Central memory CD8-positive, alpha-beta T cell (primary cell): ENCODE measurements around the gene CMSS1.

Source experiments
- ATAC-seq: fragments of 150-1000 bp; cut with Tn5 transposase; replicated peaks from 2 replicates; pipeline ENCODE4 v1.10.0; 2022; ENCODE audit warnings: mild to moderate bottlenecking, moderate FRiP score, moderate number of reproducible peaks; ENCODE audit not compliant: poor library complexity, severe bottlenecking; ENCODE audit errors: extremely low read depth
- DNase-seq, 2 donors: peaks; one replicate each; pipeline ENCODE4 v3.0.0; 2021; ENCODE audit warnings: low spot score in 2 of 2
- H3K27ac Mint-ChIP-seq: one replicate; pipeline ENCODE4 v1.8.0; 2022; ENCODE audit warnings: low read depth, mild to moderate bottlenecking, moderate library complexity, mixed read lengths
- H3K27me3 Mint-ChIP-seq: one replicate; pipeline ENCODE4 v1.8.0; 2022; ENCODE audit warnings: mixed read lengths
- H3K36me3 Mint-ChIP-seq: one replicate; pipeline ENCODE4 v1.8.0; 2022; ENCODE audit warnings: mild to moderate bottlenecking, moderate library complexity, mixed read lengths; ENCODE audit not compliant: insufficient read depth
- H3K4me1 Mint-ChIP-seq: one replicate; pipeline ENCODE4 v1.8.0; 2022; ENCODE audit warnings: mixed read lengths
- H3K4me3 Mint-ChIP-seq: one replicate; pipeline ENCODE4 v1.8.0; 2022; ENCODE audit warnings: mild to moderate bottlenecking, moderate library complexity, mixed read lengths
- H3K9me3 Mint-ChIP-seq: one replicate; pipeline ENCODE4 v1.8.0; 2022; ENCODE audit warnings: mixed read lengths

The CMSS1 gene

GRCh38 chr3:100185847-100186246 lies 368.2 kb downstream of the CMSS1 start:
- Mint-ChIP-seq H3K36me3 (no peaks in the 10 kb centered on the region), H3K4me3 (no peak overlapping the region)
- ATAC-seq = no peak

GRCh38 chr3:100189444-100189964 lies 371.8 kb downstream of the CMSS1 start:
- DNase-seq (no peak), ATAC-seq (no peak)
- peaks cover 21% of the 10 kb centered on the region for H3K27me3 Mint-ChIP-seq
- H3K4me1 Mint-ChIP-seq = no peaks in the 10 kb centered on the region
- H3K36me3 Mint-ChIP-seq = no peaks in the 10 kb centered on the region
- H3K27ac Mint-ChIP-seq = no peak overlapping the region
- no peak overlapping the region for H3K4me3 Mint-ChIP-seq
- no peaks in the 10 kb centered on the region for H3K9me3 Mint-ChIP-seq

More at GRCh38 chr3:100185847-100186246, 368.2 kb downstream of the CMSS1 start:
- Mint-ChIP-seq H3K27me3 (peaks cover 21% of the 10 kb centered on the region), H3K27ac (no peak overlapping the region), H3K9me3 (no peaks in the 10 kb centered on the region), H3K4me1 (no peaks in the 10 kb centered on the region)
- DNase-seq = no peak

- no peak for DNase-seq
These were observed 377.7 kb downstream of the CMSS1 start for GRCh38 chr3:100195375-100195774.

GRCh38 chr3:100197876-100198275 lies 380.2 kb downstream of the CMSS1 start:
- DNase-seq (no peak), ATAC-seq (no peak)
- no peaks in the 10 kb centered on the region for H3K27me3 Mint-ChIP-seq
- H3K27ac Mint-ChIP-seq = no peak overlapping the region
- H3K4me1 Mint-ChIP-seq = no peaks in the 10 kb centered on the region
- no peaks in the 10 kb centered on the region for H3K9me3 Mint-ChIP-seq
- H3K36me3 Mint-ChIP-seq = no peaks in the 10 kb centered on the region
- no peak overlapping the region for H3K4me3 Mint-ChIP-seq

More at GRCh38 chr3:100195375-100195774, 377.7 kb downstream of the CMSS1 start:
- ATAC-seq = no peak
- H3K27me3 Mint-ChIP-seq = no peaks in the 10 kb centered on the region
- H3K27ac Mint-ChIP-seq = no peak overlapping the region
- H3K4me1 Mint-ChIP-seq = no peaks in the 10 kb centered on the region
- no peaks in the 10 kb centered on the region for H3K9me3 Mint-ChIP-seq
- no peak overlapping the region for H3K4me3 Mint-ChIP-seq
- no peaks in the 10 kb centered on the region for H3K36me3 Mint-ChIP-seq

- no peak overlapping the region for H3K27ac Mint-ChIP-seq
- DNase-seq (no peak), ATAC-seq (no peak)
- no peaks in the 10 kb centered on the region for H3K4me1 Mint-ChIP-seq
- no peaks in the 10 kb centered on the region for H3K9me3 Mint-ChIP-seq
- H3K27me3 Mint-ChIP-seq = no peaks in the 10 kb centered on the region
- no peaks in the 10 kb centered on the region for H3K36me3 Mint-ChIP-seq
- no peak overlapping the region for H3K4me3 Mint-ChIP-seq
These were observed 381.1 kb downstream of the CMSS1 start for GRCh38 chr3:100198579-100199269.

- peaks cover 4% of the 10 kb centered on the region for H3K36me3 Mint-ChIP-seq
- no peak for ATAC-seq
- H3K4me1 Mint-ChIP-seq = peaks cover 7% of the 10 kb centered on the region
- H3K4me3 Mint-ChIP-seq = no peak overlapping the region
- no peak overlapping the region for H3K27ac Mint-ChIP-seq
- no peaks in the 10 kb centered on the region for H3K27me3 Mint-ChIP-seq
- no peaks in the 10 kb centered on the region for H3K9me3 Mint-ChIP-seq
- no peak for DNase-seq
These were observed 387.5 kb downstream of the CMSS1 start for GRCh38 chr3:100205171-100205570.

GRCh38 chr3:100206687-100207086 lies 389.0 kb downstream of the CMSS1 start:
- Mint-ChIP-seq H3K27me3 (no peaks in the 10 kb centered on the region), H3K4me3 (no peak overlapping the region), H3K4me1 (peaks cover 13% of the 10 kb centered on the region), H3K27ac (no peak overlapping the region), H3K9me3 (no peaks in the 10 kb centered on the region), H3K36me3 (peaks cover 4% of the 10 kb centered on the region)
- ATAC-seq (no peak), DNase-seq (no peak)

GRCh38 chr3:100207886-100208285 lies 390.2 kb downstream of the CMSS1 start:
- Mint-ChIP-seq H3K4me1 (peaks cover 13% of the 10 kb centered on the region), H3K36me3 (peaks cover 4% of the 10 kb centered on the region), H3K27me3 (no peaks in the 10 kb centered on the region), H3K4me3 (no peak overlapping the region), H3K27ac (no peak overlapping the region), H3K9me3 (no peaks in the 10 kb centered on the region)
- ATAC-seq (no peak), DNase-seq (no peak)

- Mint-ChIP-seq H3K4me1 (peaks cover 13% of the 10 kb centered on the region), H3K27ac (no peak overlapping the region), H3K9me3 (no peaks in the 10 kb centered on the region), H3K27me3 (no peaks in the 10 kb centered on the region), H3K36me3 (peaks cover 1% of the 10 kb centered on the region), H3K4me3 (no peak overlapping the region)
- no peak for ATAC-seq
- no peak for DNase-seq
These were observed 391.5 kb downstream of the CMSS1 start for GRCh38 chr3:100209169-100209568.

- Mint-ChIP-seq H3K27me3 (peaks cover 2% of the 10 kb centered on the region), H3K4me3 (peak overlapping the region; percentile 48), H3K9me3 (no peaks in the 10 kb centered on the region), H3K27ac (peak overlapping the region; percentile 61), H3K36me3 (peaks cover 1% of the 10 kb centered on the region), H3K4me1 (peaks cover 13% of the 10 kb centered on the region)
- peak; percentile 79 for ATAC-seq
- no peak for DNase-seq
These were observed 392.5 kb downstream of the CMSS1 start for GRCh38 chr3:100209948-100210771.

- peaks cover 8% of the 10 kb centered on the region for H3K27me3 Mint-ChIP-seq
- DNase-seq (no peak), ATAC-seq (peak; percentile 59)
- H3K4me1 Mint-ChIP-seq = peaks cover 13% of the 10 kb centered on the region
- H3K4me3 Mint-ChIP-seq = peak overlapping the region; percentile 48
- peaks cover 1% of the 10 kb centered on the region for H3K36me3 Mint-ChIP-seq
- no peaks in the 10 kb centered on the region for H3K9me3 Mint-ChIP-seq
- peak overlapping the region; percentile 61 for H3K27ac Mint-ChIP-seq
These were observed 393.1 kb downstream of the CMSS1 start for GRCh38 chr3:100210772-100211135.

GRCh38 chr3:100213891-100214573 lies 396.4 kb downstream of the CMSS1 start:
- DNase-seq = no peak
- no peak for ATAC-seq
- Mint-ChIP-seq H3K4me1 (peaks cover 13% of the 10 kb centered on the region), H3K27ac (no peak overlapping the region), H3K9me3 (peaks cover 4% of the 10 kb centered on the region), H3K36me3 (peaks cover 1% of the 10 kb centered on the region), H3K4me3 (no peak overlapping the region), H3K27me3 (peaks cover 40% of the 10 kb centered on the region)
